Loucy (cell line): ENCODE data around the gene BID.

Experiments
- CTCF ChIP-seq: fragments of 200-600 bp; sonication (generic); conservative IDR thresholded peaks from 2 replicates; pipeline ENCODE4 v1.5.1; 2014; ENCODE audit warnings: mild to moderate bottlenecking, antibody characterized with exemption, low read length
- EZH2phosphoT487 ChIP-seq: fragments of 200-600 bp; IDR thresholded peaks from 2 replicates; pipeline ENCODE4 v1.6.1; 2018; ENCODE audit warnings: antibody characterized with exemption, mild to moderate bottlenecking, moderate library complexity, borderline replicate concordance

GRCh38 chr22:17792854-17793434 lies 18.7 kb upstream of the BID start:
- no peak for TF ChIP-seq EZH2phosphoT487
- TF ChIP-seq CTCF = no peak
